Stimulated activated CD4-positive, alpha-beta T cell treated with anti-CD3 and anti-CD28 coated beads, Interleukin-4, amount 100 ng/mL, for 48 hours (primary cell): ENCODE measurements around the gene EIF4G3.
"Not testable (repeated sequence)": the region's sequence is repeated elsewhere in the genome, so short reads cannot be mapped to it uniquely, and the experiment has no call there.

ENCODE experiments used
- DNase-seq, 2 donors: peaks; one replicate each; pipeline ENCODE4 v3.0.0-alpha.2; 2020; ENCODE audit warnings: low read depth in 2 of 2

Gene EIF4G3

GRCh38 chr1:21176586-21177555 lies at the start of gene EIF4G3:
Gene EIF4G3 (minus strand): TSS chr1:21176897. CDS start chr1:21002742, 174,155 bp downstream.
- DNase-seq: peak; percentile 100

GRCh38 chr1:21225065-21225464 lies 48.4 kb upstream of the EIF4G3 start:
- DNase-seq: no peak

- no peak for DNase-seq
Measured at GRCh38 chr1:21220815-21221214, 44.1 kb upstream of the EIF4G3 start.

- DNase-seq: no peak
Measured at GRCh38 chr1:21219674-21220073, 43.0 kb upstream of the EIF4G3 start.

- peak; percentile 43 to 56 for DNase-seq
Measured at GRCh38 chr1:21217812-21218596, 41.3 kb upstream of the EIF4G3 start.

GRCh38 chr1:21216835-21217811 lies 40.4 kb upstream of the EIF4G3 start:
- peak; percentile 66 to 68 for DNase-seq

- no peak for DNase-seq
Measured at GRCh38 chr1:21212126-21212525, 35.4 kb upstream of the EIF4G3 start.

GRCh38 chr1:21208137-21208700 lies 31.5 kb upstream of the EIF4G3 start:
- not testable (repeated sequence) for DNase-seq

GRCh38 chr1:21206117-21206516 lies 29.4 kb upstream of the EIF4G3 start:
- DNase-seq: no peak

GRCh38 chr1:21205416-21205815 lies 28.7 kb upstream of the EIF4G3 start:
- no peak for DNase-seq

- DNase-seq: no peak
Measured at GRCh38 chr1:21201650-21202049, 25.0 kb upstream of the EIF4G3 start.

GRCh38 chr1:21201238-21201637 lies 24.5 kb upstream of the EIF4G3 start:
- not testable (repeated sequence) for DNase-seq

- no peak for DNase-seq
Measured at GRCh38 chr1:21200767-21201166, 24.1 kb upstream of the EIF4G3 start.

- no peak for DNase-seq
Measured at GRCh38 chr1:21198929-21199328, 22.2 kb upstream of the EIF4G3 start.

GRCh38 chr1:21192871-21193270 lies 16.2 kb upstream of the EIF4G3 start:
- no peak for DNase-seq

GRCh38 chr1:21192284-21192683 lies 15.6 kb upstream of the EIF4G3 start:
- DNase-seq: no peak

- not testable (repeated sequence) for DNase-seq
Measured at GRCh38 chr1:21190771-21191170, 14.1 kb upstream of the EIF4G3 start.

- DNase-seq: no peak
Measured at GRCh38 chr1:21189906-21190500, 13.3 kb upstream of the EIF4G3 start.

GRCh38 chr1:21189421-21189820 lies 12.7 kb upstream of the EIF4G3 start:
- DNase-seq: no peak

- no peak for DNase-seq
Measured at GRCh38 chr1:21188235-21188634, 11.5 kb upstream of the EIF4G3 start.
